ENCODE measurements around the gene AADACL4.
"Not testable (repeated sequence)": the region's sequence is repeated elsewhere in the genome, so short reads cannot be mapped to it uniquely, and the experiment has no call there.

AADACL4 gene

GRCh38 chr1:12709696-12710095, 65.8 kb downstream of the AADACL4 start:
- no peak for DNase-seq

GRCh38 chr1:12711536-12711935, 67.7 kb downstream of the AADACL4 start:
- no peak for DNase-seq

- DNase-seq: no peak
Observed at GRCh38 chr1:12712076-12712475, 68.2 kb downstream of the AADACL4 start.

- DNase-seq: no peak
Observed at GRCh38 chr1:12712929-12713328, 69.0 kb downstream of the AADACL4 start.

- not testable (repeated sequence) for DNase-seq
Observed at GRCh38 chr1:12713651-12714050, 69.8 kb downstream of the AADACL4 start.

- no peak for DNase-seq
Observed at GRCh38 chr1:12714710-12715475, 71.0 kb downstream of the AADACL4 start.

GRCh38 chr1:12715896-12716437, 72.1 kb downstream of the AADACL4 start, which contains the start of gene AADACL3:
AADACL3 (plus strand) TSS chr1:12716110; CDS start chr1:12716177, 67 bp downstream.
- DNase-seq: no peak
